Suprapubic skin (tissue), 4 donors: ENCODE results near the gene PAX7. TPM values are rescaled to one million over a fixed set of nuclear protein-coding genes. Genes with fewer than 3 reads are reported as not detected.

Experiments
- DNase-seq, 2 donors: peaks; one replicate each; pipeline ENCODE4 v3.0.0-alpha.2; 2019; ENCODE audit warnings: low spot score in 2 of 2
- H3K27ac ChIP-seq: fragments of 200-600 bp; sonication (generic); one replicate; pipeline ENCODE4 v1.5.1; 2019
- H3K27me3 ChIP-seq: fragments of 200-600 bp; sonication (generic); one replicate; pipeline ENCODE4 v1.5.1; 2019
- H3K36me3 ChIP-seq: fragments of 200-600 bp; sonication (generic); one replicate; pipeline ENCODE4 v1.5.1; 2019
- H3K4me1 ChIP-seq: fragments of 200-600 bp; sonication (generic); one replicate; pipeline ENCODE4 v1.5.1; 2019
- H3K4me3 ChIP-seq: fragments of 200-600 bp; sonication (generic); one replicate; pipeline ENCODE4 v1.5.1; 2019; ENCODE audit warnings: mild to moderate bottlenecking
- H3K9me3 ChIP-seq: fragments of 200-600 bp; sonication (generic); one replicate; pipeline ENCODE4 v1.5.1; 2019
- EP300 ChIP-seq: sonication (generic); formaldehyde crosslinking; IDR thresholded peaks from one replicate; pipeline ENCODE4 v1.6.1; 2017; ENCODE audit warnings: antibody characterized with exemption
- POLR2A ChIP-seq, 2 donors: fragments of 450-650 bp; IDR thresholded peaks; one replicate each; pipeline ENCODE4 v1.6.1; 2017; ENCODE audit warnings: antibody characterized with exemption in 2 of 2, mild to moderate bottlenecking in 2 of 2, moderate library complexity in 2 of 2
- POLR2AphosphoS5 ChIP-seq, 3 donors: sonication (generic); formaldehyde crosslinking; IDR thresholded peaks; one replicate each; pipeline ENCODE4 v1.6.1; 2017; ENCODE audit warnings: antibody characterized with exemption in 3 of 3
- WGBS: methylation state at CpG from one replicate; pipeline ENCODE4 v1.1.5; 2018; 5-methylcytosine and 5-hydroxymethylcytosine counted together
- total RNA-seq, 4 donors: library from RNA; depleted of rRNA; stranded (reverse); fragments of >200 nt; gene quantifications; one replicate each; pipeline ENCODE4 v1.1.0, GENCODE V29; 2016
- TF ChIP-seq, protein P1 (sequence below), 2 donors: fragments of 200-600 bp in 1 of 2; fragments of 450-650 bp in 1 of 2; sonication (generic) in 1 of 2; IDR thresholded peaks; one replicate each; pipeline ENCODE4 v1.5.1; 2016 to 2019; ENCODE audit warnings: antibody characterized with exemption in 2 of 2, mild to moderate bottlenecking in 1 of 2, moderate library complexity in 1 of 2

PAX7 gene
- total RNA-seq, 4 donors from 2014 or later, result 0.08 TPM; not detected in 3

DNA sequence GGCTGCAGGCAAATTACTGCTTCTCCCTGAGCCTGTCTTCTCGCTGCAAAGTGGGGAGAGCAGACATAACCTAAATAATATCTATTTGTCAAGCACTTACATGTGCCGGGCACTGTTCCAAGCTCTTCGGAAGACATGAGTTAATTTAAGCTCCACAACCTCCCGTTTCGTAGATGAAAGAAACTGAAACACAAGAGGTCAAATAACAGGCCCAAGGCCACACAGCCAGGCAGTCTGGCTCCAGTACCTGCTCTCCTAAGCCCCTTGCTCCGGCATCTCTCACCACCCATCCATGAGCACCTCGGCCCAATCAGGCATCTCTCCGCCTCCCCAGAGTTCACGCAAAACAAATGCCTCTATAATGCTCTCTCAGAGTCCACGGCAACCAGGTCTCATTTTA is 163.4 kb downstream of the PAX7 start:
- Histone ChIP-seq H3K4me3 (no peak overlapping the region), H3K9me3 (peaks cover 6% of the 10 kb centered on the region), H3K27ac (no peak overlapping the region), H3K27me3 (peaks cover 62% of the 10 kb centered on the region), H3K36me3 (no peaks in the 10 kb centered on the region), H3K4me1 (no peaks in the 10 kb centered on the region)
- DNase-seq, result no peak
- TF ChIP-seq POLR2AphosphoS5 (IDR thresholded peaks at IDR 0.05) (no peak), EP300 (no peak)
- TF ChIP-seq, protein P1, sequence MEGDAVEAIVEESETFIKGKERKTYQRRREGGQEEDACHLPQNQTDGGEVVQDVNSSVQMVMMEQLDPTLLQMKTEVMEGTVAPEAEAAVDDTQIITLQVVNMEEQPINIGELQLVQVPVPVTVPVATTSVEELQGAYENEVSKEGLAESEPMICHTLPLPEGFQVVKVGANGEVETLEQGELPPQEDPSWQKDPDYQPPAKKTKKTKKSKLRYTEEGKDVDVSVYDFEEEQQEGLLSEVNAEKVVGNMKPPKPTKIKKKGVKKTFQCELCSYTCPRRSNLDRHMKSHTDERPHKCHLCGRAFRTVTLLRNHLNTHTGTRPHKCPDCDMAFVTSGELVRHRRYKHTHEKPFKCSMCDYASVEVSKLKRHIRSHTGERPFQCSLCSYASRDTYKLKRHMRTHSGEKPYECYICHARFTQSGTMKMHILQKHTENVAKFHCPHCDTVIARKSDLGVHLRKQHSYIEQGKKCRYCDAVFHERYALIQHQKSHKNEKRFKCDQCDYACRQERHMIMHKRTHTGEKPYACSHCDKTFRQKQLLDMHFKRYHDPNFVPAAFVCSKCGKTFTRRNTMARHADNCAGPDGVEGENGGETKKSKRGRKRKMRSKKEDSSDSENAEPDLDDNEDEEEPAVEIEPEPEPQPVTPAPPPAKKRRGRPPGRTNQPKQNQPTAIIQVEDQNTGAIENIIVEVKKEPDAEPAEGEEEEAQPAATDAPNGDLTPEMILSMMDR (IDR thresholded peaks at IDR 0.05), result no peak
- 31% methylated on average over 7 of the region's 10 CpGs for WGBS

DNA sequence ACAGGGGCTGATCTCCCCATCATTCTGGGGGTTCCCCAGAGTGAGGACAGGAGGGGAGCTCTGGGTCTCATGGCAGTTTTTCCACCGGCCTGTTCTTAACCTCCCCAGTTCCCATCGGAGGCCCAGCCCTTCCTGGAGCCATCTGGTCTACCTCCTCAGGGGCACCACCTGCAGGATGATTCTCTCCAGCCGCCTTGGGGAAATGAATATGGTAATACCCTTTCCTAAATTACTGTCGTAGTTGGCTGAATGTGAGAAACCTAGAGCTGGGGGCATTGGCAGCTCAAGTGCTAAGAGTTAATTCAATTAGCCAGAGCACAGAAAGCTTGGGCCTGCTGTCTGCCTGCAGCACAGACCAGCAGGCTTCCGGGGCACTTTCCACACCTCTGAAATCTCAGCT is 163.9 kb downstream of the PAX7 start:
- H3K9me3 ChIP-seq, result peaks cover 6% of the 10 kb centered on the region
- no peaks in the 10 kb centered on the region for H3K4me1 ChIP-seq
- no peak overlapping the region for H3K27ac ChIP-seq
- no peak for DNase-seq
- no peaks in the 10 kb centered on the region for H3K36me3 ChIP-seq
- H3K27me3 ChIP-seq, result peaks cover 57% of the 10 kb centered on the region
- WGBS, result 29% methylated on average over 5 of the region's 5 CpGs
- H3K4me3 ChIP-seq, result no peak overlapping the region
- TF ChIP-seq POLR2A (IDR thresholded peaks at IDR 0.05), result no peak
- TF ChIP-seq POLR2AphosphoS5 (IDR thresholded peaks at IDR 0.05), result no peak
- no peak for TF ChIP-seq EP300
- TF ChIP-seq, protein P1 (IDR thresholded peaks at IDR 0.05), result no peak

DNA sequence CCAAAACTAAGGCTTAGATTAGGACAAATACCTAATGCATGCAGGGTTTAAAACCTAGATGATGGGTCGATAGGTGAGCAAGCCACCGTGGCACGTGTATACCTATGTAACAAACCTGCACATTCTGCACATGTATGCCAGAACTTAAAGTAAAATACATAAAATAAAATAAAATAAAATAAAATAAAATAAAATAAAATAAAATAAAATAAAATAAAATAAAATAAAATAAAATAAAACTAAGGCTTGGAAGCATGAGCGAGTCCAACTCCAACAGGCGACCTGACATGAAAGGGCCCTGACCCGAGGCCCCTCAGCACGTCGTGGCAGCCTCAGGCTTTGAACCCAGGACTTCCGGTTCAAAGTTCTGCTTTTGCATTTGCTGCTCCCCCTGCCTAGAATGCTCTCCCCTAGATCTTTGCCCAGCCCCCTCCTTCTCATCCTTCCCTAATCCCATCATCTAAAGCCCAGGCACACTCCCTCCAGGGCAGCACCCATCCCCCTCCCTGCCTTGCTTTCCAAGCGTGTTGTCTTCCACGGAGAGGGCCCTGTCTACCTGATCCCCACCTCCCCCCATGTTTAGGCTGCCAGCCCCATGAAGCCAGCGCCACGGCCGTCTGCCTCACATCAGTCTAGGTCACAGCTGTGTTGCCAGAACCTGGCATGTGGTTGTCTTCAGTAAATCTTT is 164.5 kb downstream of the PAX7 start:
- DNase-seq, result no peak
- no peak overlapping the region for H3K27ac ChIP-seq
- TF ChIP-seq EP300, result no peak
- TF ChIP-seq, protein P1 (IDR thresholded peaks at IDR 0.05), result no peak
- no peak for TF ChIP-seq POLR2A (IDR thresholded peaks at IDR 0.05)
- TF ChIP-seq POLR2AphosphoS5 (IDR thresholded peaks at IDR 0.05), result no peak
- WGBS, result 72% methylated on average over 14 of the region's 14 CpGs
- H3K4me1 ChIP-seq, result no peaks in the 10 kb centered on the region
- H3K27me3 ChIP-seq, result peaks cover 55% of the 10 kb centered on the region
- no peak overlapping the region for H3K4me3 ChIP-seq
- H3K36me3 ChIP-seq, result no peaks in the 10 kb centered on the region
- H3K9me3 ChIP-seq, result peaks cover 6% of the 10 kb centered on the region

DNA sequence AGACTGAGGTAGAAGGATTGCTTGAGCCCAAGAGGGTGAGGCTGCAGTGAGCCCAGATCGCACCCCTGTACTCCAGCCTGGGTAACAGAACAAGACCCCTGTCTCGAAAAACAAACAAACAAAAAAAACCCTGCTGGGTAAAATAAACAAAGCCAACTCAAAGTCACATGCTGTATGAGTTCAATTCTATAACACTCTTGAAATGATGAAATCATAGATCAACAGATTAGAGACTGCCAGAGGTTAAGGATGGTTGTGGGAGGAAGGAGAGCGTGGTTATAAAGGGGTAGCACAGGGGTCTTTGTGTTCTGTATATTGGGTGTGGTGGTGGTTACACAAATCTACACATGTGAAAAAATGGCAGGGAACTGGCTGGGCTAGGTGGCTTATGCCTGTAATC is 166.3 kb downstream of the PAX7 start:
- no peak for TF ChIP-seq EP300
- TF ChIP-seq POLR2AphosphoS5 (IDR thresholded peaks at IDR 0.05), result no peak
- TF ChIP-seq, protein P1 (IDR thresholded peaks at IDR 0.05), result no peak
- no peak for TF ChIP-seq POLR2A (IDR thresholded peaks at IDR 0.05)
- Histone ChIP-seq H3K36me3 (no peaks in the 10 kb centered on the region), H3K27me3 (peaks cover 38% of the 10 kb centered on the region), H3K4me3 (no peak overlapping the region), H3K27ac (no peak overlapping the region), H3K9me3 (peaks cover 6% of the 10 kb centered on the region), H3K4me1 (no peaks in the 10 kb centered on the region)
- WGBS, result 87% methylated on average over 3 of the region's 3 CpGs
- DNase-seq, result no peak

Other genes with a start within 250 kb of the PAX7 start
- gene KLHDC7A, start 149.9 kb upstream of the PAX7 start, total RNA-seq, result under 1 TPM in 3 of 4 donors, not detected in 1; 0.08 to 0.31 (median 0.23) TPM
- gene TAS1R2, start 228.8 kb downstream of the PAX7 start, total RNA-seq, result 1 to 10 TPM in 2 of 4 donors, under 1 TPM in 1, not detected in 1; 0.38 to 1.3 (median 1.2) TPM